Gastroesophageal sphincter (tissue), 3 donors: ENCODE data around the gene ARFGAP2.

Experiments used
- EP300 ChIP-seq: sonication (generic); formaldehyde crosslinking; IDR thresholded peaks from one replicate; pipeline ENCODE4 v1.6.1; 2017; ENCODE audit warnings: antibody characterized with exemption, mild to moderate bottlenecking
- POLR2A ChIP-seq, 2 donors: fragments of 450-650 bp; IDR thresholded peaks; one replicate each; pipeline ENCODE4 v1.6.1; 2017; ENCODE audit warnings: antibody characterized with exemption in 2 of 2, mild to moderate bottlenecking in 2 of 2, moderate library complexity in 1 of 2
- TF ChIP-seq, protein P1 (sequence below), 4 experiments: fragments of 200-600 bp in 2 of 4; fragments of 450-650 bp in 2 of 4; sonication (generic) in 1 of 4; IDR thresholded peaks; one replicate each; pipeline ENCODE4 v1.5.1; 2017 to 2019; ENCODE audit warnings: antibody characterized with exemption in 4 of 4, mild to moderate bottlenecking in 2 of 4, moderate library complexity in 2 of 4

DNA sequence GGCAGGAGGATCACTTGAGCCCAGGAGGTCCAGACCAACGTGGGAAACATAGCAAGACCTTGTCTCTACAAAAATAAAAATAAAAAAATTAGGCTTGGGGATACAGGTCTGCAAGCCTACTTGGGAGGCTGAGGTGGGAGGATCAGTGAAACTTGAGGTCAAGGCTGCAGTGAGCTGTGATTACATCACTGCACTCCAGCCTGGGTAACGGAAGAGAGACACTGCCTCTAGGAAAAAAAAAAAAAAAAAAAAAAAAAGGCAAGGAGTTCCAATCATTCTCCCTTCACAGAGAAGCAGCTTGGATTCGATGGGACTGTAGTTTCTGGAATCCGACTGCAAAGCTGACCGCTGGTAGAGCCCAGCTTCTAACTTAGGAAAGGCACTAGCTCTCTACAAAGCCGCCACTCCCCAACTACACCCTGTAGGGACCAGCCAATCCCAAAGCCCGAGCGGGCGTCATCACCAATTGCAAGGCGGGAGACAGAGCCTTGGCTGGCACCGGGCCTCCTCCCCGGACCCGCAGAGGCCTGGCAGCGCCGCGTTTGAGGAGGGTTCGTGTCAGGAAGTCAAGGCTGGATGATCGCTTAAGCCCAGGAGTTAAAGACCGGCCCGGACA is 37.4 kb upstream of the ARFGAP2 start:
- TF ChIP-seq, protein P1, sequence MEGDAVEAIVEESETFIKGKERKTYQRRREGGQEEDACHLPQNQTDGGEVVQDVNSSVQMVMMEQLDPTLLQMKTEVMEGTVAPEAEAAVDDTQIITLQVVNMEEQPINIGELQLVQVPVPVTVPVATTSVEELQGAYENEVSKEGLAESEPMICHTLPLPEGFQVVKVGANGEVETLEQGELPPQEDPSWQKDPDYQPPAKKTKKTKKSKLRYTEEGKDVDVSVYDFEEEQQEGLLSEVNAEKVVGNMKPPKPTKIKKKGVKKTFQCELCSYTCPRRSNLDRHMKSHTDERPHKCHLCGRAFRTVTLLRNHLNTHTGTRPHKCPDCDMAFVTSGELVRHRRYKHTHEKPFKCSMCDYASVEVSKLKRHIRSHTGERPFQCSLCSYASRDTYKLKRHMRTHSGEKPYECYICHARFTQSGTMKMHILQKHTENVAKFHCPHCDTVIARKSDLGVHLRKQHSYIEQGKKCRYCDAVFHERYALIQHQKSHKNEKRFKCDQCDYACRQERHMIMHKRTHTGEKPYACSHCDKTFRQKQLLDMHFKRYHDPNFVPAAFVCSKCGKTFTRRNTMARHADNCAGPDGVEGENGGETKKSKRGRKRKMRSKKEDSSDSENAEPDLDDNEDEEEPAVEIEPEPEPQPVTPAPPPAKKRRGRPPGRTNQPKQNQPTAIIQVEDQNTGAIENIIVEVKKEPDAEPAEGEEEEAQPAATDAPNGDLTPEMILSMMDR (IDR thresholded peaks at IDR 0.05) = peak in 1 of 4 experiments; percentile 4
- TF ChIP-seq POLR2A (IDR thresholded peaks at IDR 0.05) (peak; percentile 61 to 77), EP300 (no peak)
